GM12878 (cell line): ENCODE measurements around the gene MGST3. TPM values are rescaled to one million over a fixed set of nuclear protein-coding genes. Genes with fewer than 3 reads are reported as not detected.

Experiments used
- ATAC-seq: fragments of 200-7000 bp; cut with Tn5 transposase; 3 replicates; pipeline ENCODE4 v1.9.1; 2020; ENCODE audit warnings: mild to moderate bottlenecking, moderate library complexity
- BruUV-seq: library from RNA; stranded (reverse); fragments of 400-500 nt; replicated peaks from 2 replicates; lab custom pipeline; 2021; lab: Mats Ljungman, UMichigan
- CTCF ChIA-PET: fragments of 300-600 bp; sonication (Branson Sonifier 250); formaldehyde crosslinking; extraction: SDS; loops from one replicate; lab custom pipeline; 2021; ENCODE audit warnings: inconsistent platforms; lab: Yijun Ruan, JAX
- POLR2A ChIA-PET: fragments of 350-600 bp; formaldehyde crosslinking; extraction: SDS; loops from one replicate; lab custom pipeline; 2021; ENCODE audit warnings: inconsistent platforms; lab: Charles Lee
- RAD21 ChIA-PET: fragments of 300-600 bp; sonication (Branson Sonifier 250); formaldehyde crosslinking; loops from one replicate; lab custom pipeline; 2023; ENCODE audit warnings: antibody characterized with exemption; ENCODE audit not compliant: unreplicated experiment; lab: Charles Lee
- SMC1A ChIA-PET: fragments of 300-600 bp; sonication (Branson Sonifier 250); formaldehyde crosslinking; loops from one replicate; lab custom pipeline; 2023; ENCODE audit not compliant: unreplicated experiment, uncharacterized antibody; lab: Charles Lee
- DNase-seq: peaks from one replicate; pipeline ENCODE4 v3.0.0-alpha.2; 2011; ENCODE audit warnings: low read depth, low spot score
- FAIRE-seq: peaks from 3 replicates; lab custom pipeline; 2011; peaks lifted over from hg19 to GRCh38; lab: Jason Lieb, UNC
- H2AFZ ChIP-seq: 2 replicates; pipeline ENCODE4 v1.6.0; 2011; ENCODE audit warnings: low read depth, low read length, control low read depth; ENCODE audit not compliant: control insufficient read depth
- H3K27ac ChIP-seq: 2 replicates; pipeline ENCODE4 v1.5.1; 2011; ENCODE audit warnings: control low read depth; ENCODE audit not compliant: control insufficient read depth, insufficient read depth
- H3K27me3 ChIP-seq, 2 experiments: replicated peaks in 1 of 2; 2 replicates each; pipeline versions ENCODE4 v1.6.0 to v1.6.1; 2011; ENCODE audit warnings: low read length in 1 of 2; ENCODE audit not compliant: control insufficient read depth in 2 of 2, insufficient read depth in 2 of 2
- H3K36me3 ChIP-seq, 2 experiments: 2 replicates each; pipeline ENCODE4 v1.5.1; 2011; ENCODE audit warnings: low read length in 1 of 2; ENCODE audit not compliant: control insufficient read depth in 2 of 2, insufficient read depth in 2 of 2
- H3K4me1 ChIP-seq: 2 replicates; pipeline ENCODE4 v1.6.1; 2011; ENCODE audit warnings: mild to moderate bottlenecking, low read length, moderate library complexity, mixed read lengths; ENCODE audit not compliant: control insufficient read depth, insufficient read depth
- H3K4me2 ChIP-seq: 2 replicates; pipeline ENCODE4 v1.6.0; 2011; ENCODE audit warnings: control low read depth; ENCODE audit not compliant: control insufficient read depth, insufficient read depth
- H3K4me3 ChIP-seq: fragments of 200-600 bp; sonication (generic); 2 replicates; pipeline ENCODE4 v1.5.1; 2016
- H3K79me2 ChIP-seq: 2 replicates; pipeline ENCODE4 v1.6.0; 2011; ENCODE audit warnings: low read length; ENCODE audit not compliant: control insufficient read depth, insufficient read depth
- H3K9ac ChIP-seq: 2 replicates; pipeline ENCODE4 v1.8.0; 2011; ENCODE audit warnings: low read length, control low read depth, mixed read lengths; ENCODE audit not compliant: control insufficient read depth, insufficient read depth
- H3K9me3 ChIP-seq: replicated peaks from 3 replicates; pipeline ENCODE4 v1.5.1; 2011; ENCODE audit warnings: mild to moderate bottlenecking, low read length; ENCODE audit not compliant: control insufficient read depth, insufficient read depth
- H4K20me1 ChIP-seq: 2 replicates; pipeline ENCODE4 v1.6.0; 2011; ENCODE audit not compliant: control insufficient read depth, insufficient read depth
- E2F8 ChIP-seq: fragments of 450-650 bp; IDR thresholded peaks from 2 replicates; pipeline ENCODE4 v1.6.1; 2018; ENCODE audit warnings: mild to moderate bottlenecking, low read depth, moderate library complexity; ENCODE audit not compliant: partially characterized antibody
- E4F1 ChIP-seq: fragments of 450-650 bp; IDR thresholded peaks from 2 replicates; pipeline ENCODE4 v1.6.1; 2018; ENCODE audit warnings: borderline replicate concordance, mild to moderate bottlenecking; ENCODE audit not compliant: partially characterized antibody
- HCFC1 ChIP-seq: fragments of 150-350 bp; IDR thresholded peaks from 2 replicates; pipeline ENCODE4 v1.6.1; 2014; ENCODE audit warnings: low read length
- JUNB ChIP-seq: IDR thresholded peaks from 2 replicates; pipeline ENCODE4 v1.6.1; 2016; ENCODE audit warnings: antibody characterized with exemption, mild to moderate bottlenecking
- SREBF2 ChIP-seq: IDR thresholded peaks from 2 replicates; pipeline ENCODE4 v1.6.1; 2012; ENCODE audit warnings: mild to moderate bottlenecking, low read length
- ZBTB33 ChIP-seq: fragments of 450-650 bp; IDR thresholded peaks from 2 replicates; pipeline ENCODE4 v1.6.1; 2017; ENCODE audit warnings: mild to moderate bottlenecking
- ZBTB4 ChIP-seq: fragments of 450-650 bp; formaldehyde crosslinking; IDR thresholded peaks from 2 replicates; pipeline ENCODE4 v1.4.0; 2022; ENCODE audit warnings: mild to moderate bottlenecking, moderate library complexity
- ZSCAN29 ChIP-seq: fragments of 450-650 bp; IDR thresholded peaks from 2 replicates; pipeline ENCODE4 v1.6.1; 2017; ENCODE audit warnings: mild to moderate bottlenecking, moderate library complexity
- ZZZ3 ChIP-seq: IDR thresholded peaks from 2 replicates; pipeline ENCODE4 v1.6.1; 2011; ENCODE audit warnings: low read depth; ENCODE audit not compliant: control insufficient read depth, insufficient read length
- WGBS: methylation state at CpG from one replicate; pipeline ENCODE4 v1.1.6; 2016; ENCODE audit warnings: low lambda C conversion rate; ENCODE audit not compliant: insufficient replicate concordance, insufficient coverage; ENCODE audit errors: missing lambda C conversion rate; 5-methylcytosine and 5-hydroxymethylcytosine counted together
- in situ Hi-C: fragments of 300-500 bp; cut with MboI; formaldehyde crosslinking; loops from 9 replicates; pipeline ENCODE4 v1.14.3; 2018; ENCODE audit warnings: mixed read lengths
- intact Hi-C: fragments of 100-400 bp; cut with micrococcal nuclease; formaldehyde crosslinking; loops from one replicate; pipeline ENCODE4 v1.14.2; 2022; ENCODE audit not compliant: unreplicated experiment
- polyA plus RNA-seq, 11 experiments: library from polyadenylated mRNA; depleted of rRNA in 4 of 11; unstranded in 6 of 11; stranded (reverse) in 5 of 11; fragments of >200 nt; fragmentation: Nextera tagmentation in 4 of 11; fragmentation: Illumina TruSeq in 1 of 11; extraction: Ambion mirVana in 4 of 11; extraction: Trizol in 1 of 11; gene quantifications; 1 replicate in 1 of 11; 2 replicates in 10 of 11; pipeline versions ENCODE4 v1.2.1 to v1.2.3, GENCODE V29; 2011 to 2016; ENCODE audit warnings: inconsistent platforms in 2 of 11, missing spikeins in 2 of 11, low read depth in 1 of 11
- total RNA-seq, 4 experiments: library from RNA; depleted of rRNA in 3 of 4; stranded (reverse); fragments of >200 nt in 3 of 4; fragmentation: Illumina TruSeq in 1 of 4; extraction: Trizol in 1 of 4; gene quantifications; 2 replicates each; pipeline versions ENCODE4 v1.2.1 to v1.2.3, GENCODE V29; 2013 to 2021

Gene MGST3
- total and polyA plus RNA-seq, 10 of the 15 experiments (the other 5 are each of a cell fraction or from before 2014, with no cell fraction given): 37.3 to 145 (median 68.8) TPM

- CTCF ChIA-PET: interaction anchor here (1.3 kb wide), 2 partner anchors 10 to 19 kb away, joined by 3 read pairs; no protein-coding TSS in a partner anchor
- H3K27ac ChIP-seq: no peak overlapping the region
- intact Hi-C loops (no loop called here), in situ Hi-C loops (no loop called here)
- no peak for DNase-seq
- no peaks in the 10 kb centered on the region for H3K9me3 ChIP-seq
- no peaks in the 10 kb centered on the region for H3K27me3 ChIP-seq
- SMC1A ChIA-PET: interaction anchor here (1.1 to 1.7 kb wide), 4 partner anchors 11 to 47 kb away, joined by 3 to 7 read pairs (median 5); no protein-coding TSS in a partner anchor
- peaks cover 9% of the 10 kb centered on the region for H3K4me1 ChIP-seq
- WGBS: 96% methylated on average over 4 of the region's 4 CpGs
- RAD21 ChIA-PET: no interaction called here
- H3K4me3 ChIP-seq: no peak overlapping the region
- H3K9ac ChIP-seq: no peak overlapping the region
- ATAC-seq: no peak
- no peaks in the 10 kb centered on the region for H3K79me2 ChIP-seq
- H2AFZ ChIP-seq: no peak overlapping the region
- no peak for FAIRE-seq
- POLR2A ChIA-PET: no interaction called here
- no TSS peak for BruUV-seq
- 0 out of 4 replicates have a peak, but pooled peaks cover 0 to 4% of the 10 kb centered on the region in 2 experiments for H3K36me3 ChIP-seq
- no peaks in the 10 kb centered on the region for H4K20me1 ChIP-seq
- H3K4me2 ChIP-seq: no peak overlapping the region
- TF ChIP-seq ZZZ3 (no peak), SREBF2 (no peak), JUNB (no peak), E4F1 (no peak), ZSCAN29 (no peak), ZBTB4 (no peak), HCFC1 (no peak), E2F8 (no peak), ZBTB33 (no peak)
These were observed 16.9 kb downstream of the MGST3 start for GRCh38 chr1:165647970-165648369.
